ENCODE results near the gene RELN. TPM values are rescaled to one million over a fixed set of nuclear protein-coding genes. Genes with fewer than 3 reads are reported as not detected.

RELN gene
- total RNA-seq, 1 donor: under 0.01 TPM

- H3K4me3 ChIP-seq (ENCODE audit: low read depth, low read length): no peak overlapping the region
- no peak for DNase-seq (ENCODE audit: low read depth)
- no peak for TF ChIP-seq CTCF (IDR thresholded peaks at IDR 0.05; ENCODE audit: insufficient read depth, low read depth, low read length)
These were observed 303.8 kb downstream of the RELN start for GRCh38 chr7:103685646-103686045.

- H3K4me3 ChIP-seq (ENCODE audit: low read depth, low read length): no peak overlapping the region
- DNase-seq (ENCODE audit: low read depth): no peak
- TF ChIP-seq CTCF (IDR thresholded peaks at IDR 0.05; ENCODE audit: insufficient read depth, low read depth, low read length): no peak
These were observed 306.1 kb downstream of the RELN start for GRCh38 chr7:103683348-103683747.

- DNase-seq (ENCODE audit: low read depth): no peak
- no peak overlapping the region for H3K4me3 ChIP-seq (ENCODE audit: low read depth, low read length)
- TF ChIP-seq CTCF (IDR thresholded peaks at IDR 0.05; ENCODE audit: insufficient read depth, low read depth, low read length): no peak
These were observed 309.0 kb downstream of the RELN start for GRCh38 chr7:103680161-103681144.

GRCh38 chr7:103679151-103680132 lies 310.0 kb downstream of the RELN start:
- H3K4me3 ChIP-seq (ENCODE audit: low read depth, low read length): no peak overlapping the region
- no peak for DNase-seq (ENCODE audit: low read depth)
- TF ChIP-seq CTCF (IDR thresholded peaks at IDR 0.05; ENCODE audit: insufficient read depth, low read depth, low read length): no peak

GRCh38 chr7:103668279-103668941 lies 321.0 kb downstream of the RELN start:
- no peak for DNase-seq (ENCODE audit: low read depth)
- no peak for TF ChIP-seq CTCF (IDR thresholded peaks at IDR 0.05; ENCODE audit: insufficient read depth, low read depth, low read length)
- H3K4me3 ChIP-seq (ENCODE audit: low read depth, low read length): no peak overlapping the region

- TF ChIP-seq CTCF (IDR thresholded peaks at IDR 0.05; ENCODE audit: insufficient read depth, low read depth, low read length): no peak
- DNase-seq (ENCODE audit: low read depth): no peak
- H3K4me3 ChIP-seq (ENCODE audit: low read depth, low read length): no peak overlapping the region
These were observed 323.1 kb downstream of the RELN start for GRCh38 chr7:103666326-103666725.

All from fibroblast of villous mesenchyme (primary cell).